Muscle of leg (tissue), 11 donors: Measurements from ENCODE around the gene KIAA1586. TPM values are rescaled to one million over a fixed set of nuclear protein-coding genes. Genes with fewer than 3 reads are reported as not detected.
"Not testable (repeated sequence)": the region's sequence is repeated elsewhere in the genome, so short reads cannot be mapped to it uniquely, and the experiment has no call there.

Source experiments
- DNase-seq: peaks from one replicate; pipeline ENCODE4 v3.0.0; 2013
- H3K27ac ChIP-seq: one replicate; pipeline ENCODE4 v1.5.1; 2013; ENCODE audit warnings: mild to moderate bottlenecking, low read length, control low read depth
- H3K27me3 ChIP-seq: one replicate; pipeline ENCODE4 v1.6.1; 2013; ENCODE audit warnings: low read length; ENCODE audit not compliant: control insufficient read depth, insufficient read depth
- H3K36me3 ChIP-seq: one replicate; pipeline ENCODE4 v1.6.1; 2013; ENCODE audit warnings: low read length; ENCODE audit not compliant: control insufficient read depth, insufficient read depth
- H3K4me1 ChIP-seq: one replicate; pipeline ENCODE4 v1.6.1; 2013; ENCODE audit warnings: low read length; ENCODE audit not compliant: control insufficient read depth, insufficient read depth
- H3K4me3 ChIP-seq: one replicate; pipeline ENCODE4 v1.5.1; 2013; ENCODE audit warnings: low read length, control low read depth
- H3K9me3 ChIP-seq: replicated peaks from 2 replicates; pipeline ENCODE4 v1.6.1; 2013; ENCODE audit warnings: low read depth, low read length; ENCODE audit not compliant: control insufficient read depth
- WGBS: methylation state at CpG from one replicate; pipeline ENCODE4 v1.1.5; 2013; ENCODE audit warnings: missing lambda C conversion rate; ENCODE audit not compliant: insufficient coverage; 5-methylcytosine and 5-hydroxymethylcytosine counted together
- polyA plus RNA-seq, 8 donors: library from polyadenylated mRNA; unstranded; fragments of 120-200 nt; gene quantifications; one replicate each; pipeline versions ENCODE4 v1.2.1 to v1.2.3, GENCODE V29; 2013; ENCODE audit warnings: inconsistent platforms in 1 of 8, low replicate concordance in 1 of 8; ENCODE audit not compliant: insufficient read length in 8 of 8, insufficient read depth in 1 of 8
- total RNA-seq: library from RNA; stranded (reverse); fragments of 120-200 nt; gene quantifications from one replicate; pipeline ENCODE4 v1.2.4, GENCODE V29; 2013

Gene KIAA1586
- total and polyA plus RNA-seq, 9 donors = 8.6 to 14.8 (median 12.4) TPM

DNA sequence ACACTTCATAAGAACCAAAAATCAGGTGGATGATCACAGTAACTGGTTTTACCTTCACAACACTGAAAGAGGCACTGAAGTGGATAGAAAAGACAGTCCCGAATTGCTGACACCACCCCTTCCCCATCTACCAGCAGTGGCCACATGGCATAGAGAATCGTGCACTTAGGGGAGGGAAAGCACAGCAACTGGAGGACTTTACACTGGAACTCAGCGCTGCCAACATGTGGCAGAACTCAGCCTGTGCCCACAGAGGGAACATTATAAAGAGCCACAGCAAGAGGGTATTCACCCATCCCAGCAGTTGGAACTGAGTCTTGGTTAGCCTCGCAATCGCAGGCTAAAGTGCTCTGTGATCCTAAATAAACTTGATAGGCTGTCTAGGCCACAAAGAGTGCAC, 6.5 kb upstream of the KIAA1586 start:
- no peak for DNase-seq
- Histone ChIP-seq H3K4me3 (no peak overlapping the region), H3K36me3 (no peaks in the 10 kb centered on the region), H3K27ac (no peak overlapping the region), H3K4me1 (no peaks in the 10 kb centered on the region), H3K27me3 (peaks cover 4% of the 10 kb centered on the region), H3K9me3 (no peaks in the 10 kb centered on the region)
- WGBS = 78% methylated on average over 4 of the region's 5 CpGs

DNA sequence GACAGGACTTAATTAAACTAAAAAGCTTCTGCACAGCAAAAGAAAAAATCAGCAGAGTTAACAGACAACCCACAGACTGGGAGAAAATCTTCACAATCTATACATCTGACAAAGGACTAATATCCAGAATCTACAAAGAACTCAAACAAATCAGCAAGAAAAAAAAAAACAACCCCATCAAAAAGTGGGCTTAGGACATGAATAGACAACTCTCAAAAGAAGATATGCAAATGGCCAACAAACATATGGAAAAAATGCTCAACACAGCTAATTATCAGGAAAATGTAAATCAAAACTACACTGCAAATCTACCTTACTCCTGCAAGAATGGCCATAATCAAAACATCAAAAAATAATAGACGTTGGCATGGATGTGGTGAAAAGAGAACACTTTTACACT, 2.4 kb upstream of the KIAA1586 start:
- no CpG with 5 or more reads among the region's 1 CpG for WGBS
- H3K27me3 ChIP-seq, H3K4me1 ChIP-seq, H3K27ac ChIP-seq, DNase-seq, H3K4me3 ChIP-seq, H3K9me3 ChIP-seq, H3K36me3 ChIP-seq: not testable (repeated sequence)

DNA sequence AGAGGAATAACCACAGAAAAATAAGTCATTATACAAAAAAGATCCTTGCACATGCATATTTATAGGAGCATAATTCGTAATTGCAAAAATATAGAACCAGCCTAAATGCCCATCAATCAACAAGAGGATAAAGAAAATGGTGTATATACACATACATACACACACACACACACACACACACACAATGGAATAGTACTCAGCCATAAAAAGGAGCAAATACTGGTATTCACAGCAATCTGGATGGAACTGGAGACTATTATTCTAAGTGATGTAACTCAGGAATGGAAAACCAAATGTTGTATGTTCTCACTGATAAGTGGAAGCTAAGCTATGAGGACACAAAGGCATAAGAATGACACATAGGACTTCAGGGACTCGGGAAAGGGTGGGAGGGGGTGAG, 1.9 kb upstream of the KIAA1586 start:
- Histone ChIP-seq H3K36me3 (no peaks in the 10 kb centered on the region), H3K4me3 (no peak overlapping the region), H3K27ac (no peak overlapping the region), H3K9me3 (no peaks in the 10 kb centered on the region), H3K4me1 (no peaks in the 10 kb centered on the region), H3K27me3 (peaks cover 2% of the 10 kb centered on the region)
- no CpG with 5 or more reads among the region's 2 CpGs for WGBS
- no peak for DNase-seq

DNA sequence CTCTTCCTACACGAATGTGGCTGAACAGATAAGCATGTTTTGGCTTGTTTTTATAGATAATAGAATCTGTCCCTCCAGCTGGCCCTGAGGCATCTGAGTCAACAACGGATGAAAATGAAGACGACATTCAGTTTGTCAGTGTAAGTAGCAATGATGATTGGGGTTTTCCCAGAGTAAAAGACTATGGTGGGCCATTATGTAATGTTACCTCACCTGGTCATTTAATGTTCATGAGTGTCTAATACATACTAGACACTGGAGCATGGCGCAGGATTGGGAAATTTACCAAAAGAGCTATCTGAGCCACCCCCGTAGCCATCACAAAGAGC, 728 bp downstream of the KIAA1586 start:
- H3K36me3 ChIP-seq, H3K27ac ChIP-seq, H3K9me3 ChIP-seq, H3K27me3 ChIP-seq, DNase-seq, H3K4me3 ChIP-seq, H3K4me1 ChIP-seq: not testable (repeated sequence)
- no CpG with 5 or more reads among the region's 5 CpGs for WGBS

GRCh38 chr6:57047859-57048258, 1.4 kb downstream of the KIAA1586 start:
- H3K4me1 ChIP-seq, H3K4me3 ChIP-seq: not testable (repeated sequence)
- WGBS = 88% methylated on average over 3 of the region's 6 CpGs

GRCh38 chr6:57048577-57048976, 2.1 kb downstream of the KIAA1586 start:
- Histone ChIP-seq H3K27ac (no peak overlapping the region), H3K36me3 (peaks cover 7% of the 10 kb centered on the region), H3K4me1 (no peaks in the 10 kb centered on the region), H3K4me3 (no peak overlapping the region), H3K27me3 (no peaks in the 10 kb centered on the region), H3K9me3 (no peaks in the 10 kb centered on the region)
- 36% methylated on average over 2 of the region's 5 CpGs for WGBS
- DNase-seq = no peak

More at GRCh38 chr6:57047859-57048258, 1.4 kb downstream of the KIAA1586 start:
- H3K36me3 ChIP-seq, DNase-seq, H3K27ac ChIP-seq, H3K27me3 ChIP-seq, H3K9me3 ChIP-seq: not testable (repeated sequence)

DNA sequence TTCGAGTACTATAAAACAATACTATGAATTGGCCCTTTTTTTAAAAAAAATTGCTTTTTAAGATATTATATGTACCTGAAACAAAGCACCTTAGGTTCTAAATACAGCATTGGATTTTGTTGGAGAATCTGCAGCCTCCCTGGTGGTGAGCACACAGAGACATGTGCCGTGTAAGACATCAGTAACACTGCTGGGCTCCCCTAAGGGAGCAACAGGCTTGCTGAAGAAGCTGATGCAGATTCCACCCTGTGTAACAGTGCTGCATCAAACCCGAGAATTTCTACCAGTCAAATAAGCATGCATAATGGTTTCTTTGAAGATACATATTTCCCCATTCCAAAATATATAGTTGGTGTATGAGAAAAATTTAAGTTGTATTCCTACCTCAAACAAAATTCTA, 17.4 kb downstream of the KIAA1586 start:
- Histone ChIP-seq H3K27ac (no peak overlapping the region), H3K27me3 (no peaks in the 10 kb centered on the region), H3K36me3 (peaks cover 18% of the 10 kb centered on the region), H3K4me3 (no peak overlapping the region), H3K4me1 (no peaks in the 10 kb centered on the region), H3K9me3 (no peaks in the 10 kb centered on the region)
- 71% methylated on average over 1 of the region's 3 CpGs for WGBS
- no peak for DNase-seq

DNA sequence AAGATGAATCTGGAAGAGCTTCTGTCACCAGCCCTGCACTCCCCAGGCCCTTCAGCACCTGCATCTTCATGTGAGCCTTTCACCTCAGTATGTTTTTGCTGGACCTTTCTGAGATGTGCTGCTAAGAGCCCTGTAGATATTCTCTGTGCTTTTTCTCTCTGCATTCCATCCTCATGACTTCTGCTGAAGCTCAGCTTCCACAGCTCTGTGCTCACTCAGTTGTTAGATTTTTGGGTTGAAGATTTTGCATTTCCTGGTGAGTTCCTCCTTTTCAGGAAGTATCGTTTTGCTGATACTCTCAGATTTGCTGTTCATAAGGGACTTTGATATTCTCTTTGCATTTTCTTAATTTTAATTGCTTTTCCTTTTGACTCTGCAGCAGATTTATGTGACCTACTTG, 18.3 kb downstream of the KIAA1586 start:
- peak; percentile 17 for DNase-seq
- H3K27ac ChIP-seq = no peak overlapping the region
- H3K9me3 ChIP-seq = no peaks in the 10 kb centered on the region
- H3K4me1 ChIP-seq = no peaks in the 10 kb centered on the region
- no CpG with 5 or more reads among the region's 1 CpG for WGBS
- H3K27me3 ChIP-seq = no peaks in the 10 kb centered on the region
- H3K4me3 ChIP-seq = no peak overlapping the region
- H3K36me3 ChIP-seq = peaks cover 18% of the 10 kb centered on the region

DNA sequence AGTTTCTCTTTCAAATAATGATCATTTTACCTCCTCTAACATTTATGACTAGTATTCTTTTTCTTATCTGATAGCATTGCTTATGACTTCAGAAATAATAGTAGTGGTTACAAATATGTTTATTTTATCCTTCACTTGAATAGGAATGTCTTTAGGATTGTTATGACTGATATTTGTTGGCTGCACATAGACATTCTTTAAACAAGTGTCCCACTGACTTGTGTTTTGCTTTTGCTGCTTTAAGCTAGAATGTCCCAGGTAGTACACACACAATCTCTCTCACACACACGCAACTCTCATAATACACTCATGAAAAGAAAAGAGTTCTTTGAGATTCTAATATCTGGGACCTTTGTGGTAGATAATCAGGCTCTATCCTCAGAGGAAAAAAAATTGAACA, 21.6 kb downstream of the KIAA1586 start:
- WGBS = no CpG with 5 or more reads among the region's 1 CpG
- no peaks in the 10 kb centered on the region for H3K4me1 ChIP-seq
- DNase-seq = no peak

DNA sequence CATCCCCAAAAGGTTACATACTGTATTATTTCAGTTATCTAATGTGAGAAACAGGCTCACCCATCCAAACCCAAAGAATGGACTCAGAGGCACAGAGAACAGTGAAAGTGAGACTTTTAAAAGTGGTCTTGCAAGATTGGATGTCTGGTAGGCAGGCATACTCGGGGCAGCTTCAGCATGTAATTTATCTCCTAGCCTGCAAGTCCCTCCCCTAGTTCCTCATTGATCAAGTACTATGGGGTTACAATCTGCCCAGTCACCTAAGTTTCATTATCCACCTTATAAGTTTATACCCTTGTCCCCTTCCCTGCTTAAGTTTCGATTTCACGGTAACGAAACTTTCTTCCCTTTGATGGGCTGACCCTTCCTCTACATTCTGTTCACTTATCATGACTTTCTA, 22.7 kb downstream of the KIAA1586 start:
- Histone ChIP-seq H3K36me3 (peaks cover 4% of the 10 kb centered on the region), H3K27ac (no peak overlapping the region), H3K27me3 (no peaks in the 10 kb centered on the region), H3K4me1 (no peaks in the 10 kb centered on the region), H3K4me3 (no peak overlapping the region), H3K9me3 (no peaks in the 10 kb centered on the region)
- 89% methylated on average over 3 of the region's 4 CpGs for WGBS
- no peak for DNase-seq

More for the DNA sequence above, 21.6 kb downstream of the KIAA1586 start:
- Histone ChIP-seq H3K27me3 (no peaks in the 10 kb centered on the region), H3K9me3 (no peaks in the 10 kb centered on the region), H3K27ac (no peak overlapping the region), H3K36me3 (peaks cover 6% of the 10 kb centered on the region), H3K4me3 (no peak overlapping the region)

GRCh38 chr6:57069920-57070331, 23.4 kb downstream of the KIAA1586 start:
- Histone ChIP-seq H3K4me3 (no peak overlapping the region), H3K9me3 (no peaks in the 10 kb centered on the region), H3K27ac (no peak overlapping the region), H3K36me3 (peaks cover 2% of the 10 kb centered on the region), H3K4me1 (no peaks in the 10 kb centered on the region), H3K27me3 (no peaks in the 10 kb centered on the region)
- 89% methylated on average over 6 of the region's 9 CpGs for WGBS
- no peak for DNase-seq
